ENCODE measurements around the gene PLA2G2F.

GRCh38 chr1:20105856-20106255 lies 33.3 kb upstream of the PLA2G2F start:
- TF ChIP-seq CTCF (IDR thresholded peaks at IDR 0.05) (no peak), POLR2A (IDR thresholded peaks at IDR 0.05) (no peak), EP300 (IDR thresholded peaks at IDR 0.05) (no peak)

Data from stomach (tissue), 4 donors.